ENCODE data around the gene FNDC3B.
A peak's percentile ranks its signal among the peaks of the same experiment; 100 is the strongest.

The FNDC3B gene

DNA sequence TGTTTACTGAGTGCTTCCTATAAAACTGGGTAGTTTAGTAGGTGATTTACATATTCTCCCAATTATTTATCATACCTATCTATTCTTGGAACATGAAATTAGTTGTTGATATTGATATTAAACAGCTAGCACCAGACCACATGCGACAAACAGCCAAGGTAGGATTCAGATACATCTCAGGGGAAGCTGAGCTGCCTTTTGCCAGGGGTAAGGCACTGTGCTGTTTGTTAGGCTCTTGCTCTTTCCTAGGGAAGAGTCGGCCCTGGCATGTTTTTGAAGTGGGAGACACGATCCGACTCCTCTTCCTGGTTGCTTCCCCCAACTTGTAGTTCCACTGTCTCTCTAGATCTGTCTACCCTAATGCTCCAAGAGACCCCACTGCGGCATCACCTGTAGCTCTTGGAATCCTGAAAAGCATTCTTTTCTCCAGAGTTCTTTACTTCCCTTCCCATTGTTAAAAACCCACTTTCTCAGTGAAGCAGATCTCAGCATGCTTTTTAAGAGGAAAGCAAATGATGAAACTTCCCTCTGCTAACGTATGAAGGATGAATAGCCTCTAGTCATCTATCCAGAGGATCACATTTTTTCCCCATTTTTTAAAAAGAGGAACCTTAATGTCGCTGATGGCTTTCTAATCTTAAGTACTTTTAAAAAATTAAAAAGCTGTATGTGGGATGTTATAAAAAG lies 270.5 kb downstream of the FNDC3B start:
- Histone ChIP-seq H3K36me3 (ENCODE audit: control insufficient read depth in 1 of 2, insufficient read depth in 2 of 2, low read length in 2 of 2) (peaks cover 5 to 52% of the 10 kb centered on the region in 2 donors), H3K9me3 (ENCODE audit: control insufficient read depth in 1 of 2, low read length in 2 of 2) (no peaks in the 10 kb centered on the region), H3K27ac (ENCODE audit: low read depth, low read length) (no peak overlapping the region), H3K9ac (ENCODE audit: low read depth in 1 of 2, low read length in 2 of 2) (no peak overlapping the region), H3K27me3 (ENCODE audit: control insufficient read depth in 1 of 2, insufficient read depth in 2 of 2, low read length in 2 of 2) (no peaks in the 10 kb centered on the region), H3K4me1 (ENCODE audit: control insufficient read depth in 1 of 2, insufficient read depth in 2 of 2, low read length in 2 of 2) (peaks cover 10 to 23% of the 10 kb centered on the region in 2 donors), H3K4me3 (ENCODE audit: low read depth in 1 of 2, low read length in 2 of 2) (no peak overlapping the region)

GRCh38 chr3:172310428-172310760 lies 271.0 kb downstream of the FNDC3B start:
- H3K36me3 ChIP-seq (ENCODE audit: control insufficient read depth in 1 of 2, insufficient read depth in 2 of 2, low read length in 2 of 2) = peaks cover 5 to 52% of the 10 kb centered on the region in 2 donors
- no peak overlapping the region for H3K4me3 ChIP-seq (ENCODE audit: low read depth in 1 of 2, low read length in 2 of 2)
- H3K9me3 ChIP-seq (ENCODE audit: control insufficient read depth in 1 of 2, low read length in 2 of 2) = no peaks in the 10 kb centered on the region
- H3K9ac ChIP-seq (ENCODE audit: low read depth in 1 of 2, low read length in 2 of 2) = no peak overlapping the region
- H3K4me1 ChIP-seq (ENCODE audit: control insufficient read depth in 1 of 2, insufficient read depth in 2 of 2, low read length in 2 of 2) = peaks cover 15 to 22% of the 10 kb centered on the region in 2 donors
- no peaks in the 10 kb centered on the region for H3K27me3 ChIP-seq (ENCODE audit: control insufficient read depth in 1 of 2, insufficient read depth in 2 of 2, low read length in 2 of 2)
- no peak overlapping the region for H3K27ac ChIP-seq (ENCODE audit: low read depth, low read length)

- Histone ChIP-seq H3K9me3 (ENCODE audit: control insufficient read depth in 1 of 2, low read length in 2 of 2) (no peaks in the 10 kb centered on the region), H3K4me3 (ENCODE audit: low read depth in 1 of 2, low read length in 2 of 2) (no peak overlapping the region), H3K27ac (ENCODE audit: low read depth, low read length) (no peak overlapping the region), H3K27me3 (ENCODE audit: control insufficient read depth in 1 of 2, insufficient read depth in 2 of 2, low read length in 2 of 2) (no peaks in the 10 kb centered on the region), H3K9ac (ENCODE audit: low read depth in 1 of 2, low read length in 2 of 2) (no peak overlapping the region), H3K4me1 (ENCODE audit: control insufficient read depth in 1 of 2, insufficient read depth in 2 of 2, low read length in 2 of 2) (peaks cover 16 to 20% of the 10 kb centered on the region in 2 donors), H3K36me3 (ENCODE audit: control insufficient read depth in 1 of 2, insufficient read depth in 2 of 2, low read length in 2 of 2) (peaks cover 5 to 52% of the 10 kb centered on the region in 2 donors)
Measured at GRCh38 chr3:172311217-172311616, 271.8 kb downstream of the FNDC3B start.

DNA sequence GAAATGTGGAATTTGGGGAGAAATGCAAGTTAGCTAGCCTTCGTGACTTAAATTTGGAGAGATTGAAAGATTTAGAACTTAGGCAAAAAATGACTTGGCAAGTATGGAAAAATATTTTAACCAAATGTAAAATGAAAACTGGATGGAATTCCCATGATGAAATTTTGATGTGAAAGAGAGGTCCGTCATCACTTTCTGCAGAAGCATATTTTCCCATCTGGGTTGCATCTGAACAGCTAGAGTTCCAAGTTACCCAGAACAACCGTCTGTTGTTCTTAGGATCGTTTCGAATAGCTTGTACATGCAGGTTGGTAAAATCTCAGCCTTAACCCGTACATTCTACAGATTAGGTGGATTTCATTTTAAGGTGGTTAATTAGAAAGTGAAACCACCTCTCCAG lies 272.6 kb downstream of the FNDC3B start:
- H3K27ac ChIP-seq (ENCODE audit: low read depth, low read length) = no peak overlapping the region
- no peak overlapping the region for H3K4me3 ChIP-seq (ENCODE audit: low read depth in 1 of 2, low read length in 2 of 2)
- no peaks in the 10 kb centered on the region for H3K9me3 ChIP-seq (ENCODE audit: control insufficient read depth in 1 of 2, low read length in 2 of 2)
- H3K36me3 ChIP-seq (ENCODE audit: control insufficient read depth in 1 of 2, insufficient read depth in 2 of 2, low read length in 2 of 2) = peaks cover 5 to 52% of the 10 kb centered on the region in 2 donors
- no peaks in the 10 kb centered on the region for H3K27me3 ChIP-seq (ENCODE audit: control insufficient read depth in 1 of 2, insufficient read depth in 2 of 2, low read length in 2 of 2)
- H3K4me1 ChIP-seq (ENCODE audit: control insufficient read depth in 1 of 2, insufficient read depth in 2 of 2, low read length in 2 of 2) = peaks cover 16 to 22% of the 10 kb centered on the region in 2 donors
- no peak overlapping the region for H3K9ac ChIP-seq (ENCODE audit: low read depth in 1 of 2, low read length in 2 of 2)

- H3K9me3 ChIP-seq (ENCODE audit: control insufficient read depth in 1 of 2, low read length in 2 of 2) = no peaks in the 10 kb centered on the region
- peaks cover 5 to 45% of the 10 kb centered on the region in 2 donors for H3K36me3 ChIP-seq (ENCODE audit: control insufficient read depth in 1 of 2, insufficient read depth in 2 of 2, low read length in 2 of 2)
- no peak overlapping the region for H3K9ac ChIP-seq (ENCODE audit: low read depth in 1 of 2, low read length in 2 of 2)
- H3K27ac ChIP-seq (ENCODE audit: low read depth, low read length) = no peak overlapping the region
- H3K4me3 ChIP-seq (ENCODE audit: low read depth in 1 of 2, low read length in 2 of 2) = no peak overlapping the region
- peaks cover 20 to 22% of the 10 kb centered on the region in 2 donors for H3K4me1 ChIP-seq (ENCODE audit: control insufficient read depth in 1 of 2, insufficient read depth in 2 of 2, low read length in 2 of 2)
- no peaks in the 10 kb centered on the region for H3K27me3 ChIP-seq (ENCODE audit: control insufficient read depth in 1 of 2, insufficient read depth in 2 of 2, low read length in 2 of 2)
Measured at GRCh38 chr3:172312711-172313110, 273.3 kb downstream of the FNDC3B start.

DNA sequence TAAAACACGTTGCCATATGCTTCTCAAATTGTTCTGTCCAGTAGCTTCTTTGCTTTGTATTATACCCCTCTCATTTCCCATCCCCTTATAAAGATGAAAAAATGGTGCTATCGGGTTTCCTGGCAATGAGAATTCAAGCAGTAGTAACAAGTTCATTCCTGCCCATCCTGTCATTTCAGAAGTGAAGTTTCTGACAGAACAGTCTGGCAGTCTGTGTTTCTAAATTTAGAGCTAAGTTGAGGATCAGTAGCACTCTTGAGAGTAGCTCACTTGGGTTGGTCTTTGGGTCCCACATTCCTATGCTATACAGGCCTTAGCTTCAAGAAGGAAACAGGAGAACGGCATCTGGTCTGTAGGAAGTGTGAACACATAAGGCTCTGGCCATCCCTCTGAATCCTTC lies 274.3 kb downstream of the FNDC3B start:
- Histone ChIP-seq H3K27me3 (ENCODE audit: control insufficient read depth in 1 of 2, insufficient read depth in 2 of 2, low read length in 2 of 2) (no peaks in the 10 kb centered on the region), H3K9ac (ENCODE audit: low read depth in 1 of 2, low read length in 2 of 2) (no peak overlapping the region), H3K27ac (ENCODE audit: low read depth, low read length) (no peak overlapping the region), H3K9me3 (ENCODE audit: control insufficient read depth in 1 of 2, low read length in 2 of 2) (no peaks in the 10 kb centered on the region), H3K4me1 (ENCODE audit: control insufficient read depth in 1 of 2, insufficient read depth in 2 of 2, low read length in 2 of 2) (peaks cover 30 to 32% of the 10 kb centered on the region in 2 donors), H3K4me3 (ENCODE audit: low read depth in 1 of 2, low read length in 2 of 2) (no peak overlapping the region), H3K36me3 (ENCODE audit: control insufficient read depth in 1 of 2, insufficient read depth in 2 of 2, low read length in 2 of 2) (peaks cover 5 to 37% of the 10 kb centered on the region in 2 donors)

DNA sequence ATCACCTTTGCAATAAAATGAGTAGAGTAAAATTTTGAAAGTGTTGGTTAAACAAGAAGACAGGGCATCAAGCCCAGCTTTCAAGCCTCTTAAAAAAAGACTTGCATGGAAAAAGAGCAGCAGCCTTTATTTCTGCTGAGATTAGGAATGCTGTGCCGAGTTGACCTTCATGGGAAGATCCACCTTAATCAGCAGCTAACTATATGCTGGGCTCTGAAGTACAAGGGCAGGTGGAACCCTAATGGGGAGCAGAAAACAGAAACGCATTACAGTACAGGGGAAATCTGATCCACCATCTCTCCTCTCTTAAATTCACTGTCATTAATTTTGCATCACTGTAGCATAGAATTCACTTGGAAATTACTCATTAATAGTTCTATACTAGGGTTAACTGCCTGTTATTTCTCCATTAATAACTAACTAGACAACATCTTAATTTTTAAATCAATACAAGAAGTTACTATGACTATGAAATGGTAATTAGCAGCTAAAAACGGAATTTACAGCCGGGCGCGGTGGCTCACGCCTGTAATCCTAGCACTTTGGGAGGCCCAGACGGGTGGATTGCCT lies 275.3 kb downstream of the FNDC3B start:
- H3K36me3 ChIP-seq (ENCODE audit: control insufficient read depth in 1 of 2, insufficient read depth in 2 of 2, low read length in 2 of 2) = peaks cover 5 to 29% of the 10 kb centered on the region in 2 donors
- peak overlapping the region in 1 of 2 donors; percentile 8 for H3K4me3 ChIP-seq (ENCODE audit: low read depth in 1 of 2, low read length in 2 of 2)
- H3K27ac ChIP-seq (ENCODE audit: low read depth, low read length) = peak overlapping the region; percentile 1
- H3K4me1 ChIP-seq (ENCODE audit: control insufficient read depth in 1 of 2, insufficient read depth in 2 of 2, low read length in 2 of 2) = peaks cover 33 to 38% of the 10 kb centered on the region in 2 donors
- H3K9ac ChIP-seq (ENCODE audit: low read depth in 1 of 2, low read length in 2 of 2) = no peak overlapping the region
- H3K27me3 ChIP-seq (ENCODE audit: control insufficient read depth in 1 of 2, insufficient read depth in 2 of 2, low read length in 2 of 2) = no peaks in the 10 kb centered on the region
- H3K9me3 ChIP-seq (ENCODE audit: control insufficient read depth in 1 of 2, low read length in 2 of 2) = no peaks in the 10 kb centered on the region

DNA sequence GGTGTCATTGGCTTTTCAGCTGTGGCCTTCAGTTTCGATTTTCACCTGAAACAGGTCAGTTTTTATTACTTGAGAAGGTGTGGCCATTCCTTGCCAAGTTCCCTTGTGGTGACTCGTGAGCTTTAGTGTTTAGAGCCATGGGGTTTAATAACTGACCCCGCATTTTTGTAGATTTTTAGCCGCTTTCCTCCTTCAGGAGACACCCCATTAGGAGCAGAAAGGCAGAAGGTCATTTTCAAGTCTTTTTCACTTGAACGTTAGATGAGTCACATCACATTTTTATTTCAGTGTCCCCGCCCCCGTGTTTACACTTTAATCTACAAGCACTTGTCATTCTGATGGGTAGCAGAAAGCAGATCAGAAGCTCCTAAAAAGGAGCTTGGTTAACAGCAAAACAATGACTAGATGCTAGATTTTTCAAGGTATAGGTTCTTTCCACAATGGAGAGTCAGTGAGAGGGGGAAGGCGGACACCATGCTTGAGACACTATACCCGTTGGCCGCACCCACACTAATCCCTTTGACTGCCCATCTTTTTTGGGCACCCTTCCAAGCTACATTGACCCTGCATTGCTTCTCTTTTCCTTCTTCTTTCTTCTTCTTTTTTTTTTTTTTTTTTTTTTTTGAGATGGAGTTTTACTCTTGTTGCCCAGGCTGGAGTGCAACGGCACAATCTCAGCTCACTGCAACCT lies 276.2 kb downstream of the FNDC3B start:
- Histone ChIP-seq H3K9ac (ENCODE audit: low read depth in 1 of 2, low read length in 2 of 2) (no peak overlapping the region), H3K4me1 (ENCODE audit: control insufficient read depth in 1 of 2, insufficient read depth in 2 of 2, low read length in 2 of 2) (peaks cover 34 to 40% of the 10 kb centered on the region in 2 donors), H3K4me3 (ENCODE audit: low read depth in 1 of 2, low read length in 2 of 2) (peak overlapping the region; percentile 5 to 8), H3K27ac (ENCODE audit: low read depth, low read length) (peak overlapping the region; percentile 52), H3K27me3 (ENCODE audit: control insufficient read depth in 1 of 2, insufficient read depth in 2 of 2, low read length in 2 of 2) (no peaks in the 10 kb centered on the region), H3K36me3 (ENCODE audit: control insufficient read depth in 1 of 2, insufficient read depth in 2 of 2, low read length in 2 of 2) (peaks cover 5 to 22% of the 10 kb centered on the region in 2 donors), H3K9me3 (ENCODE audit: control insufficient read depth in 1 of 2, low read length in 2 of 2) (no peaks in the 10 kb centered on the region)

DNA sequence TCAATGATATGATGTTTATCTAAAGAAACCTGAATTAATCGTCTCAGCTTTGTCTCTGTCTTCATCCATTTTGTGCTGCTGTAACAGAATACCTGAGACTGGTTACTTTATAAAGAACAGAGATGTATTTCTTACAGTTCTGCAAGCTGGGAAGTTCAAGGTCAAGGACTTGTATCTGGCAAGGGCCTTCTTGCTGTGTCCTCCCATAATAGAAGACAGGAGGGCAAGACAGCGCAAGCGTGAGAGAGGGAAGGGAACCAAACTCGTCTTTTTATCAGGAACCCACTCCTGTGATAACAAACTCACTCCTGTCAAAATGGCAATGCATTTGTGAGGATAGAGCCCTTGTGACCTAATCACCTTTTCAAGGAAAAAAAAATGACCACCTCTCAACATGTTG lies 277.4 kb downstream of the FNDC3B start:
- Histone ChIP-seq H3K4me1 (ENCODE audit: control insufficient read depth in 1 of 2, insufficient read depth in 2 of 2, low read length in 2 of 2) (peaks cover 36 to 41% of the 10 kb centered on the region in 2 donors), H3K36me3 (ENCODE audit: control insufficient read depth in 1 of 2, insufficient read depth in 2 of 2, low read length in 2 of 2) (peaks cover 0 to 13% of the 10 kb centered on the region in 2 donors), H3K9me3 (ENCODE audit: control insufficient read depth in 1 of 2, low read length in 2 of 2) (no peaks in the 10 kb centered on the region), H3K27ac (ENCODE audit: low read depth, low read length) (no peak overlapping the region), H3K27me3 (ENCODE audit: control insufficient read depth in 1 of 2, insufficient read depth in 2 of 2, low read length in 2 of 2) (no peaks in the 10 kb centered on the region), H3K9ac (ENCODE audit: low read depth in 1 of 2, low read length in 2 of 2) (no peak overlapping the region), H3K4me3 (ENCODE audit: low read depth in 1 of 2, low read length in 2 of 2) (no peak overlapping the region)

DNA sequence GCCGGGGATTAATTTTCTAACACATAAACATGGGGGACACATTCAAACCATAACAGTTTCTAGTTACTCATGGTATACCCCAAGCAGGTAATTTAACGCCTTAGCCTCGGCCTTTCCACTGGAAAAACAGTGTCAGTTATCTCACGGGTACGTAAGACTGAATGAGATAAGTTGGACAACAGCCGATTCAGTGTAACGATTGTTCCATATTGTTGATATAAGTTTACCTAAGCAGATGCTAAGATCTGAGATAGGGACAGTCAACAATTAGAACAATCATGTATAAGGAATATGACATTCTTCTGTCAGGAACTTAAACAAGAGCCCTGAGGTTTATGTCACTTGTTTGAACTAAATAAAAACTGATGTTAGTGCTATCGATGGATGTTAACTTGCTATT lies 278.1 kb downstream of the FNDC3B start:
- H3K4me1 ChIP-seq (ENCODE audit: control insufficient read depth in 1 of 2, insufficient read depth in 2 of 2, low read length in 2 of 2) = peaks cover 36 to 41% of the 10 kb centered on the region in 2 donors
- H3K27ac ChIP-seq (ENCODE audit: low read depth, low read length) = peak overlapping the region; percentile 33
- H3K9ac ChIP-seq (ENCODE audit: low read depth in 1 of 2, low read length in 2 of 2) = no peak overlapping the region
- H3K9me3 ChIP-seq (ENCODE audit: control insufficient read depth in 1 of 2, low read length in 2 of 2) = no peaks in the 10 kb centered on the region
- no peak overlapping the region for H3K4me3 ChIP-seq (ENCODE audit: low read depth in 1 of 2, low read length in 2 of 2)
- H3K36me3 ChIP-seq (ENCODE audit: control insufficient read depth in 1 of 2, insufficient read depth in 2 of 2, low read length in 2 of 2) = peaks cover 0 to 7% of the 10 kb centered on the region in 2 donors
- H3K27me3 ChIP-seq (ENCODE audit: control insufficient read depth in 1 of 2, insufficient read depth in 2 of 2, low read length in 2 of 2) = no peaks in the 10 kb centered on the region

Data from duodenal mucosa (tissue), 2 donors.